Activated CD4-positive, alpha-beta T cell treated with anti-CD3 and anti-CD28 coated beads, Interleukin-2, amount 50 U/mL, for 1 hour (primary cell): Measurements from ENCODE around the gene IRF3.

Experiments
- DNase-seq: peaks from one replicate; pipeline ENCODE4 v3.0.0-alpha.2; 2020

Gene IRF3

DNA sequence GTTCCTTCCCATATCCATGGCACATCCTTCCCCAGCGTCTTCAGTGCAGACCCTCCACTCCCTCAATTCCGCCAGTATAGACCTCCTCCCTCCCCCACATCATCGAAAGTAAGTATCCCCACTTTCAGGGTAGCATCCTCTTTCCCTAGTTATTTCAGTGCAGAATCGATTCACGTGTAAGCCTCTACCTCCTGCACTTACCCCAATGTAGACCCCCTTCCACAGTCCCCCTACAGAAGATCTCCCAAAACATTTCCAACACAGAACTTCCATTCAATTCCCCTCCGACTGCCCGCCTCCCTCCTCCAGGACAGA lies 664 bp downstream of the IRF3 start:
- no peak for DNase-seq

DNA sequence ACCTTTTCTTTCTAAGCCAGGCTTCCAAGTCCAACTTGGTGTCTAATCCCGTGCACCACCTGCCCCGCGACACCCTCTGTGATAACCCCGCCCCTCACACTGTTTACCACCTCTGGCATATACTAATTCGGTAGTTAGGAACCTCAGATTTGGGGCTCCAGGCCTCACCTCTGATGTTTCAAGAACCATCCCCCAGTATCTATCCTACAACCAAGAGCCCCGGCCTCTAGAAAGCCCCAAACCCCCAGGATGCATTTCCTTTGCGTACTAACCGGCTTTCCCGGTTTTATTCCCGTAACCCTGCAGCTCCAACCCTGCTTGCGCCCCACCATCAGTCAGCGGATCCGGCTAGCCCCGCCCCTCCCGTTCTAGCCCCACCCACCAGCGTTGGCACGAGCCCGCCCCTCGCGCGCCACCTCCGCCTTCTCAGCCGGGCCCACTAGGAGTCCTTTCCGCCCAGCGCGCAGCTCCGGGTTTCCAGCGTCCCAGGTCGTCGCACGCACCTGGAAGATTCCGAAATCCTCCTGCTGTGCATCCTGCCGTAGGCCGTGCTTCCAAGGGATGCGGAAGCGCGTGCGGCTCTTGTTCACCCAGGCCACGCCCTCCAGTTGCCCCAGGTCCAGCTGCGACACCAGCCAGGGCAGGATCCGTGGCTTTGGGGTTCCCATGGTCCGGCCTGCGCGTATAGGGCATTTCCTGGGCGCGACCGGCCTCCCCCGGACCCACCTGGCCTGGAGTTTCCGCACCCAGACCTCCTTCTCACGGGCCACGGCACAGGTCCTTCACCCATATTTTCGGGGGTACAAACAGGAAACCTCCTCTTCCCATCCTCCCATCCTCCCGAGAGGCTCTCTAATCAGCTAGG lies 1.3 kb downstream of the IRF3 start:
- peak; percentile 94 for DNase-seq

- DNase-seq = no peak
These were observed 2.4 kb downstream of the IRF3 start for GRCh38 chr19:49663224-49663623.

- no peak for DNase-seq
These were observed 3.6 kb downstream of the IRF3 start for GRCh38 chr19:49662011-49662410.

DNA sequence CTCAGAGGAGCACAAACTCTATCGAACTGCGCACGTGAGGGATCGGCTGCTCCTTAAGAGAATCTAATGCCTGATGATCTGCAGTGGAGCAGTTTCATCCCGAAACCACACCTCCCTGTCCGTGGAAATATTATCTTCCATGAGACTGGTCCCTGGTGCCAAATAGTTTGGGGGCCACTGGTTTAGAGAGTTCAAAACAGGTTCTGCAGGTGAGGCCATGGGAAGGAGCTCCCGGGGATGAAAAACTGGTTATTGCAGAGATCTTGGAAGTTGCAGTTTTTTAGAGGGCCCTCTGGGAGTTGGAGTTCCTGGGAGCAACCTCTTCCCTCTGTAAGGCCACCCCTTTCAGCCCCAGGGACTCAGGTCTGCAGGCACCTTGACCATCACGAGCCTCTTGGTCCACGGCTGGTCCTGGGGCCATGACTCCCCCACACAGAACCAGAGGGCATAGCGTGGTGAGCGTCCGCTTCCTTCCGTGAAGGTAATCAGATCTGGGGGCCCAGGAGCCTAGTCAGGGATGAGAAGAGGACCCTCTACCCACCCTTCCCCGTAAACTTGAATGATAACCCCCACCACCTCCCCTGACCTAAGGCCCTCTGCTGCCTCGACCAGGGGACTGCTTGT lies 5.2 kb downstream of the IRF3 start:
- no peak for DNase-seq

- no peak for DNase-seq
These were observed 6.9 kb downstream of the IRF3 start for GRCh38 chr19:49658566-49659442.

GRCh38 chr19:49658139-49658517 lies 7.5 kb downstream of the IRF3 start:
- no peak for DNase-seq

- no peak for DNase-seq
These were observed 8.0 kb downstream of the IRF3 start for GRCh38 chr19:49657493-49658138.

GRCh38 chr19:49656456-49657109 lies 9.1 kb downstream of the IRF3 start:
- no peak for DNase-seq

DNA sequence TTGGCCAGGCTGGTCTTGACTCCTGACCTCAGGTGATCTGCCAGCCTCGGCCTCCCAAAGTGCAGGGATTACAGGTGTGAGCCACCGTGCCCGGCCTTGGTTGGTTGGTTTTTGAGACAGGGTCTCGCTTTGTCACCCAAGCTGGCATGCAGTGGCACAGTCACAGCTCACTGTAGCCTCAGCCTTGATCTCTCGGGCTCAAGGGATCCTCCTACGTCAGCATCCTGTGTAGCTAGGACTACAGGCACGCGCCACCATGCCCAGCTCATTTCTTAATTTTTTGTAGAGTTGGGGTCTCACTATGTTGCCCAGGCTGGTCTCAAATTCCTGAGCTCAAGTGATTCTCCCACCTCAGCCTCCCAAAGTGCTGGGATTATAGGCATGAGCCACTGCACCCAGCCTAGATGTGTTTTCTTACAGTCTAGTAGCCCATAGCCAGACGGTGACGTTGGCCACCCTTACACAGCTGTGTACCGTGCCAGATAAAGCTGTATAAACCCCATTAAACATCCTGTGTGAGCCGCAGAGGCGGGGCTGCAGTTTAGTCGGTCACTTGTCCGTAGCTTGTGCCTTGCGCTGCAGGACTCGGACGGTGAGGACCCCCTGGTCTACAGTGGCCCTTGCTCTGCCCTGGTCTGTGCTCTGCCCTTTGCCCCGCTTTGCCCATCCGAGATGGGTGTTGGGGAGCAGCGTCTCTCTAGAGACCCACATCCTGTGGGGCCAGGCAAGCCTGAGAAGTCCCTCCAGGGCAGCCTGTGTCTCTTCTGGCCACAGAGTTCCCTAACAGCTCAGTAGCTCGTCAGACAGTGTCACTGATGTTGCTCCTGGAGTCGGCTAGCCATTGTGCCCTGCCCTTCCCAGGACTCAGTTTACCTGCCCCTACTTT lies 9.8 kb downstream of the IRF3 start:
- DNase-seq = no peak

- DNase-seq = no peak
These were observed 11.1 kb downstream of the IRF3 start for GRCh38 chr19:49654581-49654980.

DNA sequence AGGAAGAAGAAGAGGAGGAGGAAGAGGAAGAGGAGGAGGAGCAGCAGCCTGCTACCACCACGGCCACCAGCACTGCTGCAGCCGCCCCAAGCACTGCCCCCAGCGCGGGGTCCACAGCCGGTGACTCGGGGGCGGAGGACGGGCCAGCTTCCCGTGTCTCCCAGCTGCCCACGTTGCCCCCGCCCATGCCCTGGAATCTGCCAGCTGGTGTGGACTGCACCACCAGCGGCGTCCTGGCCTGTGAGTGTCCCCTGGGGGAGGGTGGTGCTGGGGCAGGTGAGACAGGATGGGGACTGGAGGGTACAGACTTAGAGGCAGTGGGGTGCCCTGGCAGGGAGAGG lies 12.2 kb downstream of the IRF3 start:
- DNase-seq = no peak

DNA sequence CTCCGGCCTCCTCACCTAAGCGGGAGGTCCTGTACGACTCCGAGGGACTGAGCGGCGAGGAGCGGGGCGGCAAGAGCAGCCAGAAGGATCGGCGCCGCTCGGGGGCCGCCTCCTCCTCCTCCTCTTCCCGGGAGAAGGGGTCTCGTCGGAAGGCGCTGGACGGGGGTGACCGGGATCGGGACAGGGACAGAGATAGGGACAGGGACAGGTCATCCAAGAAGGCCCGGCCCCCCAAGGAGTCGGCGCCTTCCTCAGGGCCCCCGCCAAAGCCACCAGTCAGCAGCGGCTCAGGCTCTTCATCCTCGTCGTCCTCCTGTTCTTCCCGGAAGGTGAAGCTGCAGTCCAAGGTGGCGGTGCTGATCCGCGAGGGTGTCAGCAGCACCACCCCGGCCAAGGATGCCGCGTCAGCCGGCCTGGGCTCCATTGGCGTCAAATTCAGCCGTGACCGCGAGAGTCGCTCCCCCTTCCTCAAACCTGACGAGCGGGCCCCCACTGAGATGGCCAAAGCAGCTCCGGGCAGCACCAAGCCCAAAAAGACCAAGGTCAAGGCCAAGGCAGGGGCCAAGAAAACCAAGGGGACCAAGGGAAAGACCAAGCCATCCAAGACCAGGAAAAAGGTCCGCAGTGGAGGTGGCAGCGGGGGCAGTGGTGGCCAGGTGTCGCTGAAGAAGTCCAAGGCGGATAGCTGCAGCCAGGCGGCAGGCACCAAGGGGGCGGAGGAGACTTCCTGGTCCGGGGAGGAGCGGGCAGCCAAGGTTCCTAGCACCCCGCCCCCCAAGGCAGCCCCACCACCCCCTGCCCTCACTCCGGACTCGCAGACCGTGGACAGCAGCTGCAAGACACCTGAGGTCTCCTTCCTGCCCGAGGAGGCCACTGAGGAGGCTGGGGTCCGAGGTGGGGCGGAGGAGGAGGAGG lies 12.8 kb downstream of the IRF3 start:
- no peak for DNase-seq

DNA sequence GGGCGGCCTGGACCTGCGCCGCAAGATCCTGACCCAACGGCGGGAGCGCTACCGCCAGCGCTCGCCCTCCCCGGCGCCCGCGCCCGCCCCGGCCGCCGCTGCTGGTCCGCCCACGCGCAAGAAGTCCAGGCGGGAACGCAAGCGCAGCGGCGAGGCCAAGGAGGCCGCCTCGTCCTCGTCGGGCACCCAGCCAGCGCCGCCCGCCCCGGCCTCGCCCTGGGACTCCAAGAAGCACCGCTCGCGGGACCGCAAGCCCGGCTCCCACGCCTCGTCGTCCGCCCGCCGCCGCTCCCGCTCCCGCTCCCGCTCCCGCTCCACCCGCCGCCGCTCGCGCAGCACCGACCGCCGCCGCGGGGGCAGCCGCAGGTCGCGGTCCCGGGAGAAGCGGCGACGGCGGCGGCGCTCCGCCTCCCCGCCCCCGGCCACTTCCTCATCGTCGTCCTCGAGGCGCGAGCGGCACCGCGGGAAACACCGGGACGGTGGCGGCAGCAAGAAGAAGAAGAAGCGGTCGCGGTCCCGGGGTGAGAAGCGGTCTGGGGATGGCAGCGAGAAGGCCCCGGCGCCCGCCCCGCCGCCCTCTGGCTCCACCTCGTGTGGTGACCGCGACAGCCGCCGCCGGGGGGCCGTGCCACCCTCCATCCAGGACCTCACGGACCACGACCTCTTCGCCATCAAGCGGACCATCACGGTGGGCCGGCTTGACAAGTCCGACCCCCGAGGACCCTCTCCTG lies 13.7 kb downstream of the IRF3 start:
- no peak for DNase-seq

DNA sequence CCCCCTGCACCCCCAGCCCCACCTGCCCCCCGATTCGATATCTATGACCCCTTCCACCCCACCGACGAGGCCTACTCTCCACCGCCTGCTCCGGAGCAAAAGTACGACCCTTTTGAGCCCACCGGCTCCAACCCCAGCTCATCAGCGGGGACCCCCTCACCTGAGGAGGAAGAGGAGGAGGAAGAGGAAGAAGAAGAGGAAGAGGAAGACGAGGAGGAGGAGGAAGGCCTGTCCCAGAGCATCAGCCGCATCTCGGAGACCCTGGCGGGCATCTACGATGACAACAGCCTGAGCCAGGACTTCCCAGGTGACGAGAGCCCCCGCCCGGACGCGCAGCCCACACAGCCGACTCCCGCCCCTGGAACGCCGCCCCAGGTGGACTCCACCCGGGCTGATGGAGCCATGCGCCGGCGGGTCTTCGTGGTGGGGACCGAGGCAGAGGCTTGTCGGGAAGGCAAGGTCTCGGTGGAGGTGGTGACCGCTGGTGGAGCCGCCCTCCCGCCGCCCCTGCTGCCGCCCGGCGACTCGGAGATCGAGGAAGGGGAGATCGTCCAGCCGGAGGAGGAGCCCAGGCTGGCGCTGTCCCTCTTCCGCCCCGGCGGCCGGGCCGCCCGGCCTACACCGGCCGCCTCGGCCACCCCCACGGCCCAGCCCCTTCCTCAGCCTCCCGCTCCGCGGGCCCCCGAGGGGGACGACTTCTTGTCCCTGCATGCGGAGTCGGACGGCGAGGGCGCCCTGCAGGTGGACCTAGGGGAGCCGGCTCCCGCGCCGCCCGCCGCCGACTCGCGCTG lies 14.4 kb downstream of the IRF3 start:
- DNase-seq = no peak

DNA sequence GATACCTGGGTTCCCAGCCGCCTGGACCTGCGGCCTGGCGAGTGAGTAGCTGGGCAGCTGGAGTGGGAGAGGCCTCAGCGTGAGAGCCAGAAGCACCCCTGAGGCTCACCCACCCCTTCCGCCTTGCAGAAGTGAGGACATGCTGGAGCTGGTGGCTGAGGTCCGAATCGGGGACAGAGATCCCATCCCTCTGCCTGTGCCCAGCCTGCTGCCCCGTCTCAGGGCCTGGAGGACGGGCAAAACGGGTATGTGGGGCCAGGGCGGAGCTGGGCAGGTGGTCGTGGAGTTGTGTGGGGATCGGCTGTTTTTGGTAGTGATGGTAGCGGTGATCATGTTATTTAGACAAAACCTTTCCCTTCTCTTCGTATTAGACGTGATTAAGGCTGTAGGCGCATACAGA lies 19.1 kb downstream of the IRF3 start:
- DNase-seq = no peak

DNA sequence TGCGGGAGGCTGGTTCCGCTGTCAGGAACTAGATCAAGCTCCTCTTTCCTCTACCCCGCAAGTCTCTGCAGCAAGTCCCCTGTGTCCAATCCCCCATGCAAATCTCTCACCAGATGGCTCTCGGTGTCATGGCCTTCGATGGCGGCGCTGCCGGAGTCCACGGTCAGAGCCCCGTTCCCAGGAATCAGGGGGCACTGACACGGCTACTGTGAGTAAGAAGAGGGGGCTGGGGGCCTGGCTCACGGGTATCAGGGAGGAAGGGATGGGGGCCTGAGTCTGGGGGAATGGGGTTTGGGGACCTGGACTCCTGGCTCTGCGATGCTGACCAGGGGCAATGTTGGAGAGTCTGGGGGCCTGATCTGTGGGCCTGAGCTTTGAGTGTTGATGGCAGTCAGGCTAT lies 19.7 kb downstream of the IRF3 start:
- no peak for DNase-seq

GRCh38 chr19:49645592-49645991 lies 20.1 kb downstream of the IRF3 start:
- DNase-seq = no peak

DNA sequence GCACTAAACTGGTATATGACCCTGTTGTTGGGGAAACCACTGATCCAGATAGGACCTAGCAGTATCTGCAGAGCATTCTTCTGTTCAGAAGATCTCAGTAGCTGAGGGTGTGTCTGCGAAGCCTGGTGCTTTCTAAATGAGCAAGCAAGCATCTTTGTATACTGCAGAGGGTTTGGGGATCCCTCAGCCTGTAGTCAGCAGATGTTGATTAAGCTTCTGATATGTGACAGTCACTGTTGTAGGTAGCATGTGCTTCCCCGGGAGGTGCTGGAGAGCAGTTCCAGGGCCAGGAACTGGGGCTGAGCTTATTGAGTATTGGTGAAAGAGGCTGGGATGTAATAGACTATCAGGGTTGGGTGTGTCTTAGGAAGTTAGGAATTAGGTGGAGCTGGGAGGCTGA lies 22.2 kb downstream of the IRF3 start:
- no peak for DNase-seq
